Measurements from ENCODE around the gene TGFA.
A peak's percentile ranks its signal among the peaks of the same experiment; 100 is the strongest.

Gene TGFA

GRCh38 chr2:70553584-70554337 lies at the start of gene TGFA:
TSS of gene TGFA (minus strand) at chr2:70553826. CDS start at chr2:70553767, 59 bp downstream.
- peak; percentile 83 for DNase-seq

DNA sequence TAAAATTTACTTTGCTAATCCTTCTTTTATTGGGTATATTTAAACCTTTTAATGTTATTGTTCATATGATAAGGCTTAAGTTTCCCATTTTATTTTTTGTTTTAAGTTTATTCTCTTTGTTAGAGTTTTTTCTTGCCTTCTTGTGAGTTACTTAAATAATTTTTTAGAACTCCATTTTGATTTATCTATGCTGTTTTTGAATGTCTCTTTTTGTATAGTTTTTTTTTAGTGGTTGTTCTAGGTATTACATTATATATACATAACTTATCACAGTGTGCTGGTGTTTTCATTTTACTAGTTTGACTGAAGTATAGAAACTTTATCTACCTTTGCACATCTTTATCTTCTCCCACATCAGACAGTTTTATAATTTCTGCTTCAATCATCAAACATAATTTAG lies 49.4 kb upstream of the TGFA start:
- no peak for DNase-seq

DNA sequence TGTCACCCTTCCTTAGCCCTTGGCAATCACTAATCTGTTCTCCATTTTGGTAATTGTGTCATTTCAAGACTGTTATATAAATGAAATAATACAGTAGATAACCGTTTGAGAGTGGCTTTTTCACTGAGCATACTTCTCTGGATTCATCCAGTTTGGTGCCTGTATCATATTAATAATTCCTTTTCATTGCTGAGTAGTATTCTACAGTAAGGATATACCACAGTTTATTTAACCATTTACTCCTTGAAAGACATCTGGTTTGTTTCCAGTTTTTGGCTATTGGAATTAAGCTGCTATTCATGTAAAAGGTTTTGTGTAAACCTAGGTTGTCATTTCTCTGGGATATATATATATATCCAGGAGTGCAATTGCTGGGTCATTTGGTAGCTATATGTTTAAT lies 44.6 kb upstream of the TGFA start:
- no peak for DNase-seq

- DNase-seq = no peak
Measured at GRCh38 chr2:70596739-70597138, 43.1 kb upstream of the TGFA start.

- no peak for DNase-seq
Measured at GRCh38 chr2:70596293-70596692, 42.7 kb upstream of the TGFA start.

DNA sequence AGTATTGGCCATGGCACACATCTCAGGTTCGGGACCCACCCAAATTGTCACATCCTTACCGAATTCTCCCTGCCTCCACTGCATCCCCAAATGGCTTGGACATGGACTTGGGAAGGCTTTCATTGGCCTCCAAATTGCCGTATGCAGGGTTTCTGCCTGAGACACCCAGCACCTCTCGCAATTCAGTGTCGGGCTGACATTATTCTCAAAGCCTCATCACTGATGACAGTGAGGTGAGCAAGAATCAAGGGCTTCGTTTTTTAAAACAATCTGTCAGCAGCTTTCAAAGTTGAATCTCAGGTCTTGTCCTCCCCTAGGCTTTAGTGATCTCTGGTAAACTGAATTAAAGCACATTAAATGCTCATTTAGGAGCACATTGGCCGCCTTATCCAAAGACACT lies 29.5 kb upstream of the TGFA start:
- no peak for DNase-seq

- no peak for DNase-seq
Measured at GRCh38 chr2:70580352-70580751, 26.7 kb upstream of the TGFA start.

DNA sequence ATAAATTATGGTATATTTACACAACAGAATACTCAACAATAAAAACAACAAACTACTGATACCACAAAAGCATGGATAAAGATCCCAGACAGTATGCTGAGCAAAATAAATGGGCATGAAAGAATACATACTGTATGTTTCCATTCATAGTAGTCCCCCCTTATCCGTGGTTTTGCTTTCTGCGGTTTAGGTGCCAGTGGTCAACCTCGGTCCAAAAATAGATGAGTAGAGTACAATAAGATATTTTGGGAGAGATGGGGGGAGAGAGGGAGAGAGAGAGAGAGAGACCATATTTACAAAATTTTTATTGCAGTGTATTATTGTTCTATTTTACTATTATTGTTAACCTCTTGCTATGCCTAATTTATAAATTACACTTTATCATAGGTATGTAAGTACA lies 21.0 kb upstream of the TGFA start:
- no peak for DNase-seq

DNA sequence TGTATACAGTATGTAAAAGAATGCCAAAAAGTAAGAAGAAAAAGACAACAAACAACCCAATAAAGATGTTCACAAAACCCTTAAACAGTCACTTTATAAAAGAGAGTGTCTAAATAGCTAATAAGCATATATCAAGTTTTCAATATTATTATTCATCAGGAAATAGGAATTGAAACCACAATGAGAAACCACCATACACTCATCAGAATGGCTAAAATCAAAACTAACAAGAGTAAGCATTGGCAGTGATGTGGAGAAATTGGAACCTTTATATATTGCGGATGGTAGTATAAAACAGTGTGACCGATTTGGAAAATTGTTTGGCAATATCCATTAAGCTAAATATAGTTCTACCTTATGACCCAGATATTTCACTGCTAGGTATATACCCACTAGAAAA lies 20.5 kb upstream of the TGFA start:
- no peak for DNase-seq

- DNase-seq = no peak
Measured at GRCh38 chr2:70570041-70570661, 16.5 kb upstream of the TGFA start.

DNA sequence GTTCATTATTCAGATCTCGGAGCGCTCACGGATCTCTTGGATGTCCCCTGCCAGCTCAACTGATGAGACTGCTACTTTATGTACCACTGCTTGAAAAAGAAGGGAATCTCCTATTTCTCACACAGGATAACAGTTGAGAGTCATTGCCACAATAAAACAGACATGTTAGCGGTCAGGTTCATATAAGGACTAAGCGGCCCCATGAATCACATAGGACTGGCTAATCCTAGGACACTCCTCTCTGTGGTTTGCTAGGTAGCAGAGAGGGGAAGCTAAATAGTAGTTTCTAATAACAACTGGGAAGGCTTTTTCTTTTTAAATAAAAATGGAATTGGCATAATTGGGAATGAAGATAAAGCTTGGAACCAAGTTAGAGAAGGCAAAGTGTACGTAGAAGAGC lies 15.9 kb upstream of the TGFA start:
- no peak for DNase-seq

DNA sequence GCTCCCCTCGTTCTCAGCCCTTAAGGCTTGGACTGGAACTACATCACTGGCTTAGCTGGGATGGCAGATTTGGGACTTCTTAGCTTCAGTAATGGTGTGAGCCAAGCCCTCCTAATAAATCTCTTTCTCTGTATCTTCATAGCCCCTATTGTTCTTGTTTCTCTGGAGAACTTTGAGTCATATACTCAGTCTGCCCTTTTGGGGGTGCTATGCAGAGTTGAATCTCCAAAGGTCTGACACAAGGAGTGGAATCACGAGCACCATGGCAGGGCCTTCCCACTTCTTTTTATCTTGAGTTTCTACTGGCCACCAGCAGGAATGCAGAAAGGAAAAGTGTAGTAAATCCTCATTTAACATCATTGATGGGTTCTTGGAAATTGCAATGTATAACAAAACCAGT lies 13.3 kb upstream of the TGFA start:
- DNase-seq = no peak

GRCh38 chr2:70566464-70566863 lies 12.8 kb upstream of the TGFA start:
- no peak for DNase-seq

- DNase-seq = peak; percentile 29
Measured at GRCh38 chr2:70565039-70565731, 11.6 kb upstream of the TGFA start.

DNA sequence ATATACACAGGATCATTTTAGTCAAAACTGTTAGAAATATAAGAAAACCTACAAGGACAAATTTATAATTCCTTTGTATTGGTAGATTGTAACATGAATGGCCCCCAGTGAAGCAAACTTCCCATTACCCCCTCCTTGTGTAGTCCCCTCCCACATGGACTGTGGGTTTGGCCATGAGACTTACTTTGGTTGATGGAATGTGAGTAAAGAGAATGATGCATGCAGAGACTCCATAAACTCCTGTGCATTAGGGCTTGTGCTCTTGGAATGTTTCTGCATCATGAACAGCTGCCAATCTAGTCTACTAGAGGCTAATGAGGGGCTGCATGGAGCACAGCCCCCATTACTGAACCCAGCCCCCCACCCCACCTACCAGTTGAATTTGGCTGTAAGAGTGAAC lies 8.3 kb upstream of the TGFA start:
- DNase-seq = peak; percentile 44

DNA sequence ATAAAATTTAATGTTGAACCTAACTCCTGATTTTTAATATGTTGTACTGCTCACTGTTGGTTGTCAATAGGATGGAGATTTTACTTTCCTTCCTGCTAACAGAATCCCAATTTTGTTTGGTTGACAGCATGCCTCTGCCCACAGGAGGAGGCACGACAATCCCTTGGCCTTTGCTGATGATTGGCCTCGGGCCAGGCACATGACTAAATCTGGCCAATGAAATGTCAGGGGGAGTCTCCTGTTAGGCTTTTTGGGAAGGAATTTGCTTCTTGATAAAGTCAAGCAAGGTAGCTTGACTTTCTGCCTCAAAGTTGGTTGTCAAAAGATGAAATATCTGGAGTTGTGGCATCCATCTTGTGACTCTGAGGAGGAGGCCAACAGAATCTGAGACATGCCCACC lies 6.8 kb upstream of the TGFA start:
- DNase-seq = no peak

DNA sequence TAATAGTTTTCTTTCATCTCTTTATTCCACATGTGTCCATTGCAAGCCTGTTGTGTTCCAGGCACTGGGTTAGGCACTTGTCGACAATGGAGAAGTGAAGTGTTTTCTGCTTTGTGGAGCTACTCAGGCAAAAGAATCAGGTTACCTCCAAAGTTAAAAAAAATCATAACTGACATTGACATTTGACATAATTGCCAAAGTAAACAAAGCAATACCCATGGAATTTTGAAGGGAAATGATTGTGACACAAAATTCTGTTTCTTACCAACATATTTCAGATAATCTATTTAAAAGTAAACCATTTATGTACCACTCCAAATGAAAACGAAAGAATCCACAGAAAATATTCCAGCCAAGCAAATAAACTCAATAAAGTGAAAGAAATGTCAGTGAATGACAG lies 6.4 kb upstream of the TGFA start:
- DNase-seq = no peak

DNA sequence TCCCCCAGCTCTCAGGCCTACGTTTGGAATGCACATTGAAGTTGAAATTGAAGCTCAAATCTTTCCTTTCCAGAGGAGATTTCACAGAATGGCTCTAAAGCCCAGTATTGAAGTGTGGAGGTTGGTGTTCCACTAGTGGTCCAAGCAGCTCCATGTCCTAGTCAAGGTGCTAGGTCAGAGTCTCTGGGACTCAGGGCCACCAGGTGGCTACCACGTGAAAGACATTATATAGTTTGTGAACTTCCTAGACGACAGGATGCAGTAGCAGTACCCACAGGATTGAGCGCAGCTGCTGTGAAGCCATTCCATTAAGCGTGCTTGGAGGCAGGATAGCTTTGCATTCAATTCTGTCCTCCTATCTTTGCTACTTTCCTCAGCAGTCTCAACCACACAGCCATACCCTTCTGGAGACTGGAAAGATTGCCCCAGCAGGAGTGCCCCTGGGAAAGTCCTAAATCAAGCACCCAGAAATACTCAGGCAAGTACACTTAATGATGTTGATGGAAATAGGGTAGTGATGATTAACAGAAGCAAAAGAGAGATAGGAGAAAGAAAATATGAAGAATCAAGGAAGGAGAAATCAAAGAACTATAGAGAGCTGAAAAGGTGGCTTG lies 4.7 kb upstream of the TGFA start:
- DNase-seq = no peak

GRCh38 chr2:70557171-70557838 lies 3.7 kb upstream of the TGFA start:
- peak; percentile 38 for DNase-seq

GRCh38 chr2:70556608-70557007 lies 3.0 kb upstream of the TGFA start:
- DNase-seq = no peak

DNA sequence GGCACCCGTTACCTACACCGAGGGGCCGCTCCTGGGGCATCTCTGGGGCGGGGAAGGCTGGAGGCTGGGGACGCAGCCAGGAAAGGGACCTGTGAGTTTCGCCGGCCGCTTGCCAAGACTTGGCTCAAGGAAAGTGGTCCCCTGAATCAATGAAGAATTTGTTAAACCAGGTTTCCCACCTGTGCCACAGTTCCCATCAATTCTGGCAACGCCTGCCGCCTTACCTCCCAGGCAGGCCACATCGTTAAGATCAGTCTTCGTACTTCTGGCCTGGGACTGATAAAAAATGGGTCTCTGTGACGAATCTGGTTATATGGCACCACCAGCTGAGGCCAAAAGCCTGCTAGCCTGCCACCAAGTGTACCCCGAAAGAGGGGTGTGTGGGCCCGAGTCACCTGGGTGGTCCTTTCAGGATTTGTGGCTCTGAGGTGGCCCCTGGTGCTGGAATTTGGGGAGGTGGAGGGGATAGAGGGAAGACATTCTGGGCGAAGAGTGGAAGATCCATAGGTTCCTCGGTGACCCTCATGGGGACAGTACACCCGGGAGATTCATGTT lies 789 bp upstream of the TGFA start:
- no peak for DNase-seq

GRCh38 chr2:70553334-70553583 lies 367 bp downstream of the TGFA start:
- DNase-seq = no peak

Measured in eye (tissue), 1 donor.